Esophagus muscularis mucosa (tissue), 4 donors: Measurements from ENCODE around the gene ALDH7A1.

ENCODE experiments used
- EP300 ChIP-seq: sonication (generic); formaldehyde crosslinking; IDR thresholded peaks from one replicate; pipeline ENCODE4 v1.6.1; 2017; ENCODE audit warnings: antibody characterized with exemption
- POLR2A ChIP-seq: fragments of 450-650 bp; IDR thresholded peaks from one replicate; pipeline ENCODE4 v1.6.1; 2017; ENCODE audit warnings: antibody characterized with exemption, moderate library complexity, mild to moderate bottlenecking, low read depth
- TF ChIP-seq, protein P1 (sequence below), 3 experiments: fragments of 200-600 bp in 2 of 3; fragments of 450-650 bp in 1 of 3; sonication (generic) in 2 of 3; IDR thresholded peaks; one replicate each; pipeline ENCODE4 v1.5.1; 2017 to 2019; ENCODE audit warnings: antibody characterized with exemption in 3 of 3, mild to moderate bottlenecking in 2 of 3, moderate library complexity in 1 of 3

GRCh38 chr5:126636956-126637355, 41.9 kb upstream of the ALDH7A1 start:
- no peak for TF ChIP-seq EP300
- TF ChIP-seq, protein P1, sequence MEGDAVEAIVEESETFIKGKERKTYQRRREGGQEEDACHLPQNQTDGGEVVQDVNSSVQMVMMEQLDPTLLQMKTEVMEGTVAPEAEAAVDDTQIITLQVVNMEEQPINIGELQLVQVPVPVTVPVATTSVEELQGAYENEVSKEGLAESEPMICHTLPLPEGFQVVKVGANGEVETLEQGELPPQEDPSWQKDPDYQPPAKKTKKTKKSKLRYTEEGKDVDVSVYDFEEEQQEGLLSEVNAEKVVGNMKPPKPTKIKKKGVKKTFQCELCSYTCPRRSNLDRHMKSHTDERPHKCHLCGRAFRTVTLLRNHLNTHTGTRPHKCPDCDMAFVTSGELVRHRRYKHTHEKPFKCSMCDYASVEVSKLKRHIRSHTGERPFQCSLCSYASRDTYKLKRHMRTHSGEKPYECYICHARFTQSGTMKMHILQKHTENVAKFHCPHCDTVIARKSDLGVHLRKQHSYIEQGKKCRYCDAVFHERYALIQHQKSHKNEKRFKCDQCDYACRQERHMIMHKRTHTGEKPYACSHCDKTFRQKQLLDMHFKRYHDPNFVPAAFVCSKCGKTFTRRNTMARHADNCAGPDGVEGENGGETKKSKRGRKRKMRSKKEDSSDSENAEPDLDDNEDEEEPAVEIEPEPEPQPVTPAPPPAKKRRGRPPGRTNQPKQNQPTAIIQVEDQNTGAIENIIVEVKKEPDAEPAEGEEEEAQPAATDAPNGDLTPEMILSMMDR (IDR thresholded peaks at IDR 0.05), result no peak
- no peak for TF ChIP-seq POLR2A
